Neuronal stem cell (in vitro differentiated cells): ENCODE measurements around the gene USF2.
A peak's percentile ranks its signal among the peaks of the same experiment; 100 is the strongest.

Experiments used
- DNase-seq: peaks from one replicate; pipeline ENCODE4 v3.0.0-alpha.2; 2013; ENCODE audit warnings: low spot score
- H2AFZ ChIP-seq: one replicate; pipeline ENCODE4 v1.6.1; 2013; ENCODE audit warnings: mild to moderate bottlenecking, low read length, inconsistent platforms
- H2AK5ac ChIP-seq: 2 replicates; pipeline ENCODE4 v1.6.1; 2013; ENCODE audit warnings: low read depth, mild to moderate bottlenecking, inconsistent platforms, low read length, moderate library complexity, mixed read lengths
- H2BK120ac ChIP-seq: 2 replicates; pipeline ENCODE4 v1.6.1; 2013; ENCODE audit warnings: low read depth, mild to moderate bottlenecking, inconsistent platforms, low read length, moderate library complexity, mixed read lengths
- H2BK12ac ChIP-seq: one replicate; pipeline ENCODE4 v1.6.1; 2013; ENCODE audit warnings: low read length, inconsistent platforms
- H2BK15ac ChIP-seq: 2 replicates; pipeline ENCODE4 v1.6.1; 2013; ENCODE audit warnings: mild to moderate bottlenecking, low read length, inconsistent platforms, mixed read lengths
- H2BK5ac ChIP-seq: one replicate; pipeline ENCODE4 v1.6.1; 2013; ENCODE audit warnings: inconsistent platforms, mild to moderate bottlenecking, low read length, moderate library complexity
- H3K14ac ChIP-seq: one replicate; pipeline ENCODE4 v1.6.1; 2013; ENCODE audit warnings: low read length, inconsistent platforms
- H3K18ac ChIP-seq: 2 replicates; pipeline ENCODE4 v1.6.1; 2013; ENCODE audit warnings: low read length, inconsistent platforms
- H3K23ac ChIP-seq: 2 replicates; pipeline ENCODE4 v1.6.1; 2013; ENCODE audit warnings: low read depth, mild to moderate bottlenecking, mixed read lengths, low read length, inconsistent platforms; ENCODE audit not compliant: poor library complexity
- H3K27ac ChIP-seq: replicated peaks from 3 replicates; pipeline ENCODE4 v1.5.1; 2013; ENCODE audit warnings: low read length, inconsistent platforms
- H3K27me3 ChIP-seq, 3 experiments: 2 replicates each; pipeline ENCODE4 v1.6.1; 2013; ENCODE audit warnings: low read length in 3 of 3, mild to moderate bottlenecking in 2 of 3, inconsistent platforms in 1 of 3, low read depth in 1 of 3, mixed read lengths in 1 of 3, moderate library complexity in 1 of 3; ENCODE audit not compliant: control insufficient read depth in 3 of 3, insufficient read depth in 3 of 3
- H3K36me3 ChIP-seq, 2 donors: replicated peaks in 1 of 2; 2 replicates each; pipeline ENCODE4 v1.6.1; 2013; ENCODE audit warnings: low read length in 2 of 2; ENCODE audit not compliant: control insufficient read depth in 2 of 2, insufficient read depth in 2 of 2
- H3K4ac ChIP-seq: 2 replicates; pipeline ENCODE4 v1.6.1; 2013; ENCODE audit warnings: inconsistent platforms, mild to moderate bottlenecking, low read length, moderate library complexity
- H3K4me1 ChIP-seq, 2 donors: 1 replicate in 1 of 2; 2 replicates in 1 of 2; pipeline ENCODE4 v1.6.1; 2013; ENCODE audit warnings: low read length in 2 of 2, low read depth in 1 of 2; ENCODE audit not compliant: control insufficient read depth in 2 of 2, insufficient read depth in 1 of 2
- H3K4me2 ChIP-seq: one replicate; pipeline ENCODE4 v1.6.1; 2013; ENCODE audit warnings: mild to moderate bottlenecking, low read length, inconsistent platforms; ENCODE audit not compliant: insufficient read depth, poor library complexity, severe bottlenecking
- H3K4me3 ChIP-seq, 2 donors: 2 replicates each; pipeline ENCODE4 v1.5.1; 2013; ENCODE audit warnings: low read length in 2 of 2, mild to moderate bottlenecking in 2 of 2, inconsistent platforms in 1 of 2, moderate library complexity in 1 of 2
- H3K79me1 ChIP-seq: one replicate; pipeline ENCODE4 v1.6.1; 2013; ENCODE audit warnings: low read depth, mild to moderate bottlenecking, inconsistent platforms, low read length, moderate library complexity
- H3K9ac ChIP-seq: one replicate; pipeline ENCODE4 v1.6.1; 2013; ENCODE audit warnings: mild to moderate bottlenecking, low read depth, low read length, inconsistent platforms; ENCODE audit not compliant: poor library complexity
- H3K9me3 ChIP-seq, 2 donors: replicated peaks in 1 of 2; 2 replicates each; pipeline versions ENCODE3 to v1.6.1; 2013; ENCODE audit warnings: low read length in 2 of 2, mild to moderate bottlenecking in 2 of 2, inconsistent platforms in 1 of 2, low read depth in 1 of 2, mixed read lengths in 1 of 2, moderate library complexity in 1 of 2; ENCODE audit not compliant: control insufficient read depth in 2 of 2, insufficient read depth in 1 of 2
- H4K8ac ChIP-seq: one replicate; pipeline ENCODE4 v1.6.1; 2013; ENCODE audit warnings: low read depth, mild to moderate bottlenecking, inconsistent platforms, low read length, moderate library complexity
- H4K91ac ChIP-seq: one replicate; pipeline ENCODE4 v1.6.1; 2013; ENCODE audit warnings: low read length, low read depth, mild to moderate bottlenecking, inconsistent platforms; ENCODE audit not compliant: poor library complexity
- WGBS, 2 donors: extraction: QIAGEN DNeasy Blood & Tissue Kit; methylation state at CpG; one replicate each; pipeline ENCODE4 v1.1.7; 2013; ENCODE audit warnings: missing lambda C conversion rate in 2 of 2, mixed read lengths in 1 of 2; ENCODE audit not compliant: insufficient read length in 2 of 2, insufficient replicate concordance in 1 of 2; ENCODE audit errors: extremely low coverage in 2 of 2; 5-methylcytosine and 5-hydroxymethylcytosine counted together

The USF2 gene

GRCh38 chr19:35249848-35250711 lies 18.7 kb upstream of the USF2 start:
- H4K91ac ChIP-seq, result no peak overlapping the region
- peak overlapping the region; percentile 72 for H3K4me2 ChIP-seq
- WGBS, 2 donors, result no CpG with 5 or more reads among the region's 34 CpGs
- H3K9ac ChIP-seq, result peak overlapping the region; percentile 51
- peak overlapping the region; percentile 25 for H3K18ac ChIP-seq
- no peak for DNase-seq
- no peak overlapping the region for H2AFZ ChIP-seq
- H3K14ac ChIP-seq, result no peak overlapping the region
- H3K36me3 ChIP-seq, result peaks cover 24 to 29% of the 10 kb centered on the region in 2 donors
- peaks cover 0 to 7% of the 10 kb centered on the region in 2 donors for H3K9me3 ChIP-seq
- no peak overlapping the region for H2BK12ac ChIP-seq
- H3K79me1 ChIP-seq, result peaks cover 10% of the 10 kb centered on the region
- H2BK5ac ChIP-seq, result no peak overlapping the region
- H3K4me3 ChIP-seq, result peak overlapping the region; percentile 93 to 96
- peaks cover 0 to 33% (median 0%) of the 10 kb centered on the region in 3 experiments for H3K27me3 ChIP-seq
- peaks cover 0 to 9% of the 10 kb centered on the region in 2 donors for H3K4me1 ChIP-seq
- peak overlapping the region; percentile 82 for H3K23ac ChIP-seq
- H3K27ac ChIP-seq, result no peak overlapping the region
- H2BK120ac ChIP-seq, result no peak overlapping the region
- no peak overlapping the region for H4K8ac ChIP-seq
- H2AK5ac ChIP-seq, result peak overlapping the region; percentile 59
- no peak overlapping the region for H3K4ac ChIP-seq
- no peak overlapping the region for H2BK15ac ChIP-seq

GRCh38 chr19:35251456-35251855 lies 17.3 kb upstream of the USF2 start:
- H4K91ac ChIP-seq, result no peak overlapping the region
- no peak overlapping the region for H2AK5ac ChIP-seq
- no peak overlapping the region for H2BK120ac ChIP-seq
- peaks cover 0 to 9% of the 10 kb centered on the region in 2 donors for H3K4me1 ChIP-seq
- no peak for DNase-seq
- H2BK5ac ChIP-seq, result no peak overlapping the region
- H3K36me3 ChIP-seq, result peaks cover 30 to 32% of the 10 kb centered on the region in 2 donors
- no peak overlapping the region for H4K8ac ChIP-seq
- H3K23ac ChIP-seq, result no peak overlapping the region
- no peak overlapping the region for H3K18ac ChIP-seq
- H3K79me1 ChIP-seq, result peaks cover 10% of the 10 kb centered on the region
- no peak overlapping the region for H2AFZ ChIP-seq
- H3K9ac ChIP-seq, result no peak overlapping the region
- no peak overlapping the region for H3K4ac ChIP-seq
- peaks cover 0 to 7% of the 10 kb centered on the region in 2 donors for H3K9me3 ChIP-seq
- H3K14ac ChIP-seq, result no peak overlapping the region
- no peak overlapping the region for H2BK15ac ChIP-seq
- H3K4me3 ChIP-seq, result no peak overlapping the region
- no peak overlapping the region for H3K4me2 ChIP-seq
- peaks cover 0 to 32% (median 0%) of the 10 kb centered on the region in 3 experiments for H3K27me3 ChIP-seq
- no CpG with 5 or more reads among the region's 2 CpGs for WGBS, 2 donors
- H3K27ac ChIP-seq, result no peak overlapping the region
- no peak overlapping the region for H2BK12ac ChIP-seq

- no peak overlapping the region for H2AFZ ChIP-seq
- no CpG with 5 or more reads among the region's 9 CpGs for WGBS, 2 donors
- no peak overlapping the region for H3K4ac ChIP-seq
- DNase-seq, result no peak
- no peak overlapping the region for H3K14ac ChIP-seq
- H3K4me3 ChIP-seq, result no peak overlapping the region
- H3K23ac ChIP-seq, result no peak overlapping the region
- no peak overlapping the region for H4K91ac ChIP-seq
- peaks cover 16% of the 10 kb centered on the region for H3K79me1 ChIP-seq
- H2BK5ac ChIP-seq, result no peak overlapping the region
- no peaks in the 10 kb centered on the region for H3K9me3 ChIP-seq
- H3K18ac ChIP-seq, result no peak overlapping the region
- peaks cover 0 to 14% (median 0%) of the 10 kb centered on the region in 3 experiments for H3K27me3 ChIP-seq
- H2BK15ac ChIP-seq, result no peak overlapping the region
- H2BK120ac ChIP-seq, result no peak overlapping the region
- no peak overlapping the region for H2AK5ac ChIP-seq
- no peak overlapping the region for H3K27ac ChIP-seq
- H3K4me2 ChIP-seq, result no peak overlapping the region
- peaks cover 8 to 9% of the 10 kb centered on the region in 2 donors for H3K4me1 ChIP-seq
- no peak overlapping the region for H4K8ac ChIP-seq
- no peak overlapping the region for H2BK12ac ChIP-seq
- no peak overlapping the region for H3K9ac ChIP-seq
- H3K36me3 ChIP-seq, result peaks cover 31 to 32% of the 10 kb centered on the region in 2 donors
Observed at GRCh38 chr19:35253316-35254286, 15.2 kb upstream of the USF2 start.
